CD4-positive, alpha-beta T cell (primary cell): ENCODE data around the gene WNK2. TPM values are rescaled to one million over a fixed set of nuclear protein-coding genes. Genes with fewer than 3 reads are reported as not detected.

Source experiments
- ATAC-seq: fragments of 200-7000 bp; cut with Tn5 transposase; one replicate; pipeline ENCODE4 v1.10.0; 2022; ENCODE audit warnings: mild to moderate bottlenecking; ENCODE audit not compliant: poor library complexity
- CTCF ChIA-PET: fragments of 350-600 bp; sonication (Branson Sonifier 250); formaldehyde crosslinking; loops from one replicate; lab custom pipeline; 2021; ENCODE audit warnings: antibody characterized with exemption, inconsistent platforms; lab: Charles Lee
- POLR2A ChIA-PET: fragments of 350-600 bp; sonication (Branson Sonifier 250); formaldehyde crosslinking; loops from one replicate; lab custom pipeline; 2021; ENCODE audit warnings: antibody characterized with exemption, inconsistent platforms; lab: Charles Lee
- DNase-seq, 14 experiments: peaks; one replicate each; pipeline ENCODE4 v3.0.0-alpha.2; 2013 to 2020; ENCODE audit warnings: mixed read lengths in 2 of 14
- H3K27ac ChIP-seq, 2 donors: one replicate each; pipeline versions ENCODE4 v1.5.1 to v1.7.0; 2013; ENCODE audit warnings: low read length in 2 of 2, low read depth in 1 of 2, mild to moderate bottlenecking in 1 of 2
- H3K27me3 ChIP-seq, 2 experiments: 1 replicate in 1 of 2; 2 replicates in 1 of 2; pipeline versions ENCODE4 v1.6.1 to v1.7.0; 2013; ENCODE audit warnings: low read length in 2 of 2, control low read depth in 1 of 2, mild to moderate bottlenecking in 1 of 2, moderate library complexity in 1 of 2; ENCODE audit not compliant: insufficient read depth in 2 of 2, control insufficient read depth in 1 of 2
- H3K36me3 ChIP-seq: one replicate; pipeline ENCODE4 v1.6.1; 2013; ENCODE audit warnings: low read length, control low read depth; ENCODE audit not compliant: insufficient read depth
- H3K4me1 ChIP-seq: one replicate; pipeline ENCODE4 v1.6.1; 2013; ENCODE audit warnings: low read length, control low read depth; ENCODE audit not compliant: insufficient read depth
- H3K4me3 ChIP-seq: one replicate; pipeline ENCODE4 v1.5.1; 2013; ENCODE audit warnings: mild to moderate bottlenecking, low read length, moderate library complexity
- H3K9me3 ChIP-seq, 2 experiments: 1 replicate in 1 of 2; 2 replicates in 1 of 2; pipeline versions ENCODE4 v1.6.1 to v1.7.0; 2013; ENCODE audit warnings: low read length in 2 of 2, mild to moderate bottlenecking in 2 of 2, control low read depth in 1 of 2, moderate library complexity in 1 of 2; ENCODE audit not compliant: control insufficient read depth in 1 of 2, insufficient read depth in 1 of 2
- H3K27ac Mint-ChIP-seq: one replicate; pipeline ENCODE4 v1.8.0; 2020; ENCODE audit warnings: mixed read lengths
- H3K27me3 Mint-ChIP-seq: one replicate; pipeline ENCODE4 v1.8.0; 2021; ENCODE audit warnings: mixed read lengths
- H3K36me3 Mint-ChIP-seq: one replicate; pipeline ENCODE4 v1.8.0; 2021; ENCODE audit warnings: low read depth, mixed read lengths
- H3K4me1 Mint-ChIP-seq: one replicate; pipeline ENCODE4 v1.8.0; 2021; ENCODE audit warnings: low read depth, mixed read lengths
- H3K4me3 Mint-ChIP-seq: one replicate; pipeline ENCODE4 v1.8.0; 2020; ENCODE audit warnings: mild to moderate bottlenecking, mixed read lengths
- H3K9me3 Mint-ChIP-seq: one replicate; pipeline ENCODE4 v1.8.0; 2020; ENCODE audit warnings: mixed read lengths
- intact Hi-C, 2 experiments: fragments of 100-400 bp; cut with DNase I in 1 of 2; cut with micrococcal nuclease in 1 of 2; formaldehyde crosslinking; loops; one replicate each; pipeline versions ENCODE4 v1.15.1 to v1.9.0; 2023 to 2025; cut with DNase I, micrococcal nuclease
- polyA plus RNA-seq, 2 donors: library from polyadenylated mRNA; unstranded; fragments of 120-200 nt; gene quantifications; one replicate each; pipeline ENCODE4 v1.2.1, GENCODE V29; 2013
- total RNA-seq, 174 experiments: library from RNA in 2 of 174; stranded (reverse) in 2 of 174; gene quantifications; one replicate each; pipeline ENCODE4 v1.2.3 and lab custom pipeline; 2021 to 2026
- TF ChIP-seq, protein P1 (sequence below): fragments of 200-600 bp; IDR thresholded peaks from one replicate; pipeline ENCODE4 v1.8.0; 2022; ENCODE audit warnings: antibody characterized with exemption, mild to moderate bottlenecking

Gene WNK2
- total RNA-seq = under 1 TPM; 0.19 to 0.22 TPM
- 0.05 TPM for polyA plus RNA-seq (2013, experiment 1 of 2)
- 0.31 TPM for polyA plus RNA-seq (2013, experiment 2 of 2)
- 0 to 4.8 (median 0.19) reads per million in 172 experiments for total RNA-seq (lab: John Stamatoyannopoulos, UW)

GRCh38 chr9:93183663-93184431 lies at the start of gene WNK2:
TSS of gene WNK2 (plus strand) at chr9:93184139. CDS start at chr9:93184930, 791 bp downstream.
- Mint-ChIP-seq H3K9me3 (no peaks in the 10 kb centered on the region), H3K36me3 (no peaks in the 10 kb centered on the region), H3K4me1 (peaks cover 5% of the 10 kb centered on the region), H3K27me3 (peaks cover 38% of the 10 kb centered on the region), H3K27ac (no peak within 1 kb of the TSS), H3K4me3 (peak within 1 kb of the TSS; percentile 79)
- Histone ChIP-seq H3K36me3 (no peaks in the 10 kb centered on the region), H3K27me3 (peaks cover 26 to 31% of the 10 kb centered on the region in 2 experiments), H3K27ac (no peak within 1 kb of the TSS), H3K4me3 (peak within 1 kb of the TSS; percentile 50), H3K9me3 (no peaks in the 10 kb centered on the region), H3K4me1 (peaks cover 14% of the 10 kb centered on the region)
- intact Hi-C loops = no loop called here
- ChIA-PET POLR2A (no interaction called here), CTCF (no interaction called here)
- TF ChIP-seq, protein P1, sequence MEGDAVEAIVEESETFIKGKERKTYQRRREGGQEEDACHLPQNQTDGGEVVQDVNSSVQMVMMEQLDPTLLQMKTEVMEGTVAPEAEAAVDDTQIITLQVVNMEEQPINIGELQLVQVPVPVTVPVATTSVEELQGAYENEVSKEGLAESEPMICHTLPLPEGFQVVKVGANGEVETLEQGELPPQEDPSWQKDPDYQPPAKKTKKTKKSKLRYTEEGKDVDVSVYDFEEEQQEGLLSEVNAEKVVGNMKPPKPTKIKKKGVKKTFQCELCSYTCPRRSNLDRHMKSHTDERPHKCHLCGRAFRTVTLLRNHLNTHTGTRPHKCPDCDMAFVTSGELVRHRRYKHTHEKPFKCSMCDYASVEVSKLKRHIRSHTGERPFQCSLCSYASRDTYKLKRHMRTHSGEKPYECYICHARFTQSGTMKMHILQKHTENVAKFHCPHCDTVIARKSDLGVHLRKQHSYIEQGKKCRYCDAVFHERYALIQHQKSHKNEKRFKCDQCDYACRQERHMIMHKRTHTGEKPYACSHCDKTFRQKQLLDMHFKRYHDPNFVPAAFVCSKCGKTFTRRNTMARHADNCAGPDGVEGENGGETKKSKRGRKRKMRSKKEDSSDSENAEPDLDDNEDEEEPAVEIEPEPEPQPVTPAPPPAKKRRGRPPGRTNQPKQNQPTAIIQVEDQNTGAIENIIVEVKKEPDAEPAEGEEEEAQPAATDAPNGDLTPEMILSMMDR = no peak
- peak; percentile 82 for ATAC-seq
- DNase-seq = peak in 12 of 14 experiments; percentile 8 to 74 (median 35)

DNA sequence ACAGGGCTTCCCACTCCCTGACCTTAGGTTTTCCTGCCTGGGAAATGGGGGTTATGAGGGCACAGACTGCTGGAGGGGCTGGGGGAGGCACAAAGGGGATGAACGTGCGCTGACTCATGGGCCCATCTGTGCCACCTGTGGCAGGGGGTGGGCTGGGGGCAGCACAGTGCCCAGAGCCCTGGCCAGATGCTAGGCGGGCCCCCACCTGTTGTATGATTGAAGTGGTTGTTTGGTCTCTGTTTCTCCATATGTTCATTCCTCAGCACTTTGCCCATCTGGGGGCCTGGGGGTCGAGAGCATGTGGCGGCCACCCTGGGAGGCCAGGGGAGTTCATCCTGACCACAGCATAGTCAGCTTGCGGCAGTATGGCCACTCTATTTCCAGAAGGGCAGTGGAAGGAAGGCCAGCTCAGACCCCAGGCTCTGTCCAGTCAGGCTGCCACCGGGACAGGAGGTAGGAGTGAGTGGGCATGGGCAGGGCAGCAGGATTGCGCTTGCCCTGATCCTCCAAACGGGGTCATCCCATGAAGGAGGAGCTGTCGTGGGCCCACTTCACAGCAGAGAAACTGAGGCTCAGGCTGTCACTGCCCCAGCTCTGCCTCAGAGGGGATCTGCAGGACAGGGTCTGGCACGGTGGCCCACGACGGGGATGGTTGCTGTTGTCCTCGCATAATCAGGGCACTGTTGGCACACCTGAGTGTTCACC lies 49.0 kb upstream of the WNK2 start:
- intact Hi-C loops = loop anchor here (2.0 to 10.0 kb wide), 2 partner anchors 38 to 320 kb away; partner anchors contain the start of genes CARD19 (in 2 of the 2), FAM120A (in 1 of the 2) and FAM120AOS (in 1 of the 2)
- DNase-seq = peak in 1 of 14 experiments; percentile 5

More for the DNA sequence above, 49.0 kb upstream of the WNK2 start:
- POLR2A ChIA-PET = interaction anchor here (0.7 to 3.5 kb wide), 19 partner anchors 9 to 431 kb away, joined by 3 to 38 read pairs (median 7); partner anchors contain the start of genes CARD19 and FAM120A
- H3K9me3 Mint-ChIP-seq = no peaks in the 10 kb centered on the region
- H3K27me3 Mint-ChIP-seq = no peaks in the 10 kb centered on the region
- H3K36me3 Mint-ChIP-seq = peaks cover 6% of the 10 kb centered on the region
- Histone ChIP-seq H3K27ac (peak overlapping the region; percentile 91 to 96), H3K4me3 (peak overlapping the region; percentile 86), H3K4me1 (peaks cover 79% of the 10 kb centered on the region), H3K9me3 (peaks cover 0 to 4% of the 10 kb centered on the region in 2 experiments), H3K36me3 (no peaks in the 10 kb centered on the region), H3K27me3 (no peaks in the 10 kb centered on the region)
- H3K4me1 Mint-ChIP-seq = peaks cover 71% of the 10 kb centered on the region
- ATAC-seq = no peak
- peak overlapping the region; percentile 96 for H3K4me3 Mint-ChIP-seq
- CTCF ChIA-PET = interaction anchor here (1.0 to 1.7 kb wide), 3 partner anchors 26 to 432 kb away, joined by 4 to 6 read pairs (median 4); no protein-coding TSS in a partner anchor
- peak overlapping the region; percentile 94 for H3K27ac Mint-ChIP-seq
- TF ChIP-seq, protein P1 = no peak
